Esophagus squamous epithelium (tissue), 5 donors: ENCODE results near the gene SNAI1. TPM values are rescaled to one million over a fixed set of nuclear protein-coding genes. Genes with fewer than 3 reads are reported as not detected.

Experiments used
- DNase-seq: peaks from one replicate; lab custom pipeline; 2025; lab: John Stamatoyannopoulos, UW
- H3K27ac ChIP-seq, 4 donors: fragments of 200-600 bp; sonication (generic); one replicate each; pipeline ENCODE4 v1.5.1; 2016 to 2019; ENCODE audit warnings: mild to moderate bottlenecking in 1 of 4
- H3K27me3 ChIP-seq, 4 donors: fragments of 200-600 bp; sonication (generic); 1 replicate in 3 of 4; 2 replicates in 1 of 4; pipeline versions ENCODE4 v1.5.1 to v1.6.0; 2017 to 2021; ENCODE audit warnings: antibody characterized with exemption in 1 of 4
- H3K36me3 ChIP-seq, 3 donors: fragments of 200-600 bp; sonication (generic); one replicate each; pipeline ENCODE4 v1.5.1; 2016 to 2019
- H3K4me1 ChIP-seq, 3 donors: fragments of 200-600 bp; sonication (generic); one replicate each; pipeline ENCODE4 v1.5.1; 2017 to 2019
- H3K4me3 ChIP-seq, 4 donors: fragments of 200-600 bp; sonication (generic); 1 replicate in 3 of 4; 2 replicates in 1 of 4; pipeline ENCODE4 v1.5.1; 2016 to 2019; ENCODE audit warnings: mild to moderate bottlenecking in 2 of 4, moderate library complexity in 1 of 4
- H3K9me3 ChIP-seq, 3 donors: fragments of 200-600 bp; sonication (generic); one replicate each; pipeline ENCODE4 v1.5.1; 2016 to 2019
- POLR2A ChIP-seq, 4 donors: fragments of 450-650 bp; IDR thresholded peaks; one replicate each; pipeline ENCODE4 v1.6.1; 2017; ENCODE audit warnings: antibody characterized with exemption in 4 of 4, mild to moderate bottlenecking in 4 of 4, moderate library complexity in 3 of 4
- WGBS, 2 donors: methylation state at CpG; one replicate each; pipeline ENCODE4 v1.1.5; 2018; 5-methylcytosine and 5-hydroxymethylcytosine counted together
- intact Hi-C: fragments of 100-400 bp; cut with DNase I; formaldehyde crosslinking; loops from one replicate; pipeline ENCODE4 v1.15.0; 2022
- total RNA-seq, 4 donors: library from RNA; depleted of rRNA; stranded (reverse); fragments of >200 nt; gene quantifications; one replicate each; pipeline ENCODE4 v1.1.0, GENCODE V29; 2016
- TF ChIP-seq, protein P1 (sequence below), 6 experiments: fragments of 450-650 bp in 4 of 6; fragments of 200-600 bp in 2 of 6; sonication (generic) in 2 of 6; IDR thresholded peaks; one replicate each; pipeline ENCODE4 v1.5.1; 2016 to 2019; ENCODE audit warnings: antibody characterized with exemption in 6 of 6, mild to moderate bottlenecking in 4 of 6, moderate library complexity in 4 of 6
- donor health status: DM: yes; HTN: yes; CAD: no.

Gene SNAI1
- total RNA-seq, 4 donors from 2014 or later: 0.44 to 1.3 (median 0.75) TPM; not detected in 1

DNA sequence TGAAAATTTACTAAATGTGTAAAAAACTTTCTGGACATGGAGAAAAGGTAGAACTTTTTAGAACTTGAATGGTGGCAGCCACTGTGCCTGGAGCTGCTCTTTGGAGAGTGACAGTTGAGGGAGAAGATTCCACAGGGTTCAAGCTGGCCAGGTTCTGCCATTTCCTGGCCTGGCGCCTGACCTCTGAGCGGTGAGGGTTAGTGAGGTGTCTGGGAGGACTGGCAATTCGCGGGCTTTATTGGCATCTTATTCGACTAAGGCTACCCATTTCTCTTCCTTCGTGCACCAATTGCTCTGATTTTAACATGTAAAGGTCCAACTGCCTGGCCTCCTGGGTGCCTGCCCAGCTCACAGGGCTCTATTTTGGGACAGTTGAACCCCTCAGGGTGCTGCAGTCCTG, 2.4 kb downstream of the SNAI1 start:
- no peak for DNase-seq
- peak overlapping the region in 2 of 4 donors; percentile 51 to 66 for H3K4me3 ChIP-seq
- peaks cover 0 to 22% (median 3%) of the 10 kb centered on the region in 4 donors for H3K27me3 ChIP-seq
- intact Hi-C loops: loop anchor here (10.0 kb wide), 1 partner anchor 190 kb away; no protein-coding TSS in a partner anchor
- TF ChIP-seq POLR2A (IDR thresholded peaks at IDR 0.05): no peak
- TF ChIP-seq, protein P1, sequence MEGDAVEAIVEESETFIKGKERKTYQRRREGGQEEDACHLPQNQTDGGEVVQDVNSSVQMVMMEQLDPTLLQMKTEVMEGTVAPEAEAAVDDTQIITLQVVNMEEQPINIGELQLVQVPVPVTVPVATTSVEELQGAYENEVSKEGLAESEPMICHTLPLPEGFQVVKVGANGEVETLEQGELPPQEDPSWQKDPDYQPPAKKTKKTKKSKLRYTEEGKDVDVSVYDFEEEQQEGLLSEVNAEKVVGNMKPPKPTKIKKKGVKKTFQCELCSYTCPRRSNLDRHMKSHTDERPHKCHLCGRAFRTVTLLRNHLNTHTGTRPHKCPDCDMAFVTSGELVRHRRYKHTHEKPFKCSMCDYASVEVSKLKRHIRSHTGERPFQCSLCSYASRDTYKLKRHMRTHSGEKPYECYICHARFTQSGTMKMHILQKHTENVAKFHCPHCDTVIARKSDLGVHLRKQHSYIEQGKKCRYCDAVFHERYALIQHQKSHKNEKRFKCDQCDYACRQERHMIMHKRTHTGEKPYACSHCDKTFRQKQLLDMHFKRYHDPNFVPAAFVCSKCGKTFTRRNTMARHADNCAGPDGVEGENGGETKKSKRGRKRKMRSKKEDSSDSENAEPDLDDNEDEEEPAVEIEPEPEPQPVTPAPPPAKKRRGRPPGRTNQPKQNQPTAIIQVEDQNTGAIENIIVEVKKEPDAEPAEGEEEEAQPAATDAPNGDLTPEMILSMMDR (IDR thresholded peaks at IDR 0.05): no peak
- no peaks in the 10 kb centered on the region for H3K9me3 ChIP-seq
- peak overlapping the region in 1 of 4 donors; percentile 14 for H3K27ac ChIP-seq
- 59 to 79% methylated on average over 4 to 6 of the region's 6 CpGs for WGBS, 2 donors
- H3K4me1 ChIP-seq: peaks cover 19 to 85% (median 45%) of the 10 kb centered on the region in 3 donors
- no peaks in the 10 kb centered on the region for H3K36me3 ChIP-seq

DNA sequence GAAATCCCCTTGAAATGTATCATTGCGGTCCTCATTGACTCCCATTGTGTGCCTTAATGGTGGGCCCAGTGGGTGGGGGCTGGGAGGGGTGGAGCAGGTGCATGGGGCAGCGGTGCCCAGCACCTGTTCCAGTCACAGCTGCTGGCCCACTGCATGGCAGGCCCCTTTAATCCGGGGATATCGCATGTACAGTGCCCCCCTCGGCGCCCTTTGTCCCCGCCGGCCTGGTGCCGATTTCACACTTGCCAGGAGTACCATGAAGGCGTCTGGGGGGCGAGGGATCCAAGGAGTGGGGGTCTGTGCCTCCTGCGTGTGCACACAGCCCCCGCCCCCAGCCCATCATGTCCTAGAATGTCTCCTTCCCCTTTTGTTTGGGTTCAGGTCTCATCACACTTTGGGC, 2.8 kb downstream of the SNAI1 start:
- peaks cover 24 to 90% (median 49%) of the 10 kb centered on the region in 3 donors for H3K4me1 ChIP-seq
- WGBS, 2 donors: 80 to 100% methylated on average over 1 to 8 of the region's 13 CpGs
- H3K4me3 ChIP-seq: peak overlapping the region in 2 of 4 donors; percentile 51 to 66
- H3K9me3 ChIP-seq: no peaks in the 10 kb centered on the region
- H3K27me3 ChIP-seq: peaks cover 0 to 20% (median 3%) of the 10 kb centered on the region in 4 donors
- intact Hi-C loops: loop anchor here (10.0 kb wide), 1 partner anchor 189 kb away; no protein-coding TSS in a partner anchor
- DNase-seq: no peak
- peak overlapping the region in 1 of 4 donors; percentile 14 for H3K27ac ChIP-seq
- TF ChIP-seq, protein P1 (IDR thresholded peaks at IDR 0.05): no peak
- TF ChIP-seq POLR2A (IDR thresholded peaks at IDR 0.05): no peak
- H3K36me3 ChIP-seq: no peaks in the 10 kb centered on the region

DNA sequence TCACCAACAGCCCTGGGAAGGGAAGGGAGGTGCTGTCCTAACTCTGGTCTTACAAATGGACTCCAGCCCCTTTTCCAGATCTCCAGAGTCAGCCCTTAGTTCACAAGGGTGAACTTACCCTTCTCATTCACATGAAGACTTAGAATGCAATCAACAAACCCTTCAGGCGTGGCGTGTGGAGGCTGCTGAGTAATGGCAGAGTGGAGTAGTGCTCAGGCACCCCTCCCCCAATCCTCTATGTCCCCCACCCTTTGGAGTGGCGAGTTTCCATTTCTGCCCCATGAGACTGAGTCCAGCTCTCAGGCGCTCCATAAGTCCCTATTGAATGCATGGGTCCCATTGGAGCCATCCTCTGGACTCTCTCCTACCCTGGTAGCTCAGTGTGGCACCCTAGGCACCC, 3.3 kb downstream of the SNAI1 start:
- Histone ChIP-seq H3K4me3 (peak overlapping the region in 2 of 4 donors; percentile 25 to 51), H3K27ac (no peak overlapping the region)
- no peak for TF ChIP-seq POLR2A (IDR thresholded peaks at IDR 0.05)
- TF ChIP-seq, protein P1 (IDR thresholded peaks at IDR 0.05): no peak

DNA sequence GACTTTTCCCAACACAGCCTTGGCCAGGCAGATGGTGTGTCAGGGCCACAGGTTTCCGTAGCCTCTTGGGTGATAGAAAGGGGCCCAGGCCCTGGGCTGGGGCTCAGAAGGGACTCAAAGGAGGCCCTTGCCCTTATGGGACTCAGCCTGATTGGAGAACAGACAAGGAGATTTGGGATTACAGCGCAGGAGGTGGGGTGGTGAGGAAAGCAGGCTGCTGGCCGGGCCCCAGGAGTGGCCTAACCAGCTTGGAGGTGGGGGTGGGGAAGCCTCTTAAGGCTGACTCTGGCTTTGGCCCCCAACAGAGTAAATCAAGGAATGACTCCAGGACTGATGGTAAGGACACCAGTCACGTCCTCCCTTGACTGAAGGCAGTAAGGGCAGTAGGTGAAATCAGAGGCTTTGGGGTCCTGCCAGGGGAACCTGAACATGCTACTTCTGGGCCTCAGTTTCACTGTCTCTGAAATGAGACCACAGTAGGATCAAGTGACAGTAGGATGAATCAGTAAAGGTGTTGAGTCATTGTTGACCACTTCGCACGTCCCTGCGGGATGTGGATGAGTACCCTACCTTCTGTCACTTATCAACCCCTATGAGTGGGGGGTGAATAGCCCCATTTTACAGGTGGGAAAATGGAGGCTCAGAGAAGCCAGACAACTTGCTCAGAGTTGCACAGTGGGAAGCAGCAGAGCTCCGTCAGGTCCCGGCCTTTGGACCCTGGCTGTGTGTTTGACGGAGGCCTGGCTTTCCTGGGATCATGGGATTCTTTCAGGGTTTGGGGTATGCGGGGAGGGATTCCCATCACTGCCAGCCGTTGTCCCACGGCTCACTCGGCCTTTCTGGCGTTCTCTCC, 4.5 kb downstream of the SNAI1 start:
- peaks cover 22 to 84% (median 49%) of the 10 kb centered on the region in 3 donors for H3K4me1 ChIP-seq
- no peak for DNase-seq
- no peaks in the 10 kb centered on the region for H3K36me3 ChIP-seq
- peak overlapping the region in 1 of 4 donors; percentile 4 for H3K4me3 ChIP-seq
- intact Hi-C loops: loop anchor here (10.0 kb wide), 1 partner anchor 188 kb away; no protein-coding TSS in a partner anchor
- no peaks in the 10 kb centered on the region for H3K9me3 ChIP-seq
- 88 to 95% methylated on average over 8 to 12 of the region's 15 CpGs for WGBS, 2 donors
- no peak for TF ChIP-seq POLR2A (IDR thresholded peaks at IDR 0.05)
- TF ChIP-seq, protein P1 (IDR thresholded peaks at IDR 0.05): no peak
- peaks cover 0 to 3% (median under 1%) of the 10 kb centered on the region in 4 donors for H3K27me3 ChIP-seq
- H3K27ac ChIP-seq: peak overlapping the region in 2 of 4 donors; percentile 51 to 76

More for the DNA sequence above, 3.3 kb downstream of the SNAI1 start:
- WGBS, 2 donors: 81 to 91% methylated on average over 4 of the region's 4 CpGs
- H3K27me3 ChIP-seq: peaks cover 0 to 15% (median 3%) of the 10 kb centered on the region in 4 donors
- no peak for DNase-seq
- intact Hi-C loops: loop anchor here (10.0 kb wide), 1 partner anchor 189 kb away; no protein-coding TSS in a partner anchor
- H3K36me3 ChIP-seq: no peaks in the 10 kb centered on the region
- H3K4me1 ChIP-seq: peaks cover 26 to 93% (median 52%) of the 10 kb centered on the region in 3 donors
- no peaks in the 10 kb centered on the region for H3K9me3 ChIP-seq
